ENCODE results near the gene BTF3L4. TPM values are rescaled to one million over a fixed set of nuclear protein-coding genes. Genes with fewer than 3 reads are reported as not detected.
"Not testable (repeated sequence)": the region's sequence is repeated elsewhere in the genome, so short reads cannot be mapped to it uniquely, and the experiment has no call there.

The BTF3L4 gene
- total RNA-seq, 2 donors from 2014 or later, result 24.2 to 29.9 TPM

- Mint-ChIP-seq H3K4me1 (ENCODE audit: low read depth in 2 of 2) (peaks cover 32 to 35% of the 10 kb centered on the region in 2 donors), H3K36me3 (peaks cover 7% of the 10 kb centered on the region), H3K9me3 (no peaks in the 10 kb centered on the region), H3K4me3 (no peak overlapping the region), H3K27ac (no peak overlapping the region), H3K27me3 (no peaks in the 10 kb centered on the region)
- ATAC-seq, result no peak
- DNase-seq (ENCODE audit: low spot score), result no peak
These were observed 4.7 kb downstream of the BTF3L4 start for GRCh38 chr1:52060822-52061221.

GRCh38 chr1:52063192-52063591, 7.1 kb downstream of the BTF3L4 start:
- Mint-ChIP-seq H3K27me3 (no peaks in the 10 kb centered on the region), H3K9me3 (no peaks in the 10 kb centered on the region), H3K4me3 (no peak overlapping the region), H3K36me3 (peaks cover 11% of the 10 kb centered on the region), H3K27ac (no peak overlapping the region), H3K4me1 (ENCODE audit: low read depth in 2 of 2) (peaks cover 13 to 22% of the 10 kb centered on the region in 2 donors)
- DNase-seq (ENCODE audit: low spot score) (no peak), ATAC-seq (no peak)

GRCh38 chr1:52070704-52071103, 14.6 kb downstream of the BTF3L4 start:
- no peak for DNase-seq (ENCODE audit: low spot score)
- Mint-ChIP-seq H3K9me3 (no peaks in the 10 kb centered on the region), H3K4me1 (ENCODE audit: low read depth in 2 of 2) (peaks cover 12 to 17% of the 10 kb centered on the region in 2 donors), H3K27me3 (no peaks in the 10 kb centered on the region), H3K27ac (no peak overlapping the region), H3K36me3 (peaks cover 5% of the 10 kb centered on the region), H3K4me3 (no peak overlapping the region)
- no peak for ATAC-seq

- ATAC-seq (no peak), DNase-seq (ENCODE audit: low spot score) (no peak)
- Mint-ChIP-seq H3K4me3 (no peak overlapping the region), H3K27ac (no peak overlapping the region), H3K36me3 (peaks cover 5% of the 10 kb centered on the region), H3K9me3 (no peaks in the 10 kb centered on the region), H3K27me3 (no peaks in the 10 kb centered on the region), H3K4me1 (ENCODE audit: low read depth in 2 of 2) (peaks cover 12 to 17% of the 10 kb centered on the region in 2 donors)
These were observed 16.2 kb downstream of the BTF3L4 start for GRCh38 chr1:52072291-52072690.

GRCh38 chr1:52077277-52077676, 21.2 kb downstream of the BTF3L4 start:
- H3K27me3 Mint-ChIP-seq; DNase-seq (ENCODE audit: low spot score); H3K9me3 Mint-ChIP-seq; ATAC-seq; H3K27ac Mint-ChIP-seq; H3K4me3 Mint-ChIP-seq; H3K36me3 Mint-ChIP-seq; H3K4me1 Mint-ChIP-seq (ENCODE audit: low read depth in 2 of 2): not testable (repeated sequence)

GRCh38 chr1:52080014-52080415, 23.9 kb downstream of the BTF3L4 start:
- Mint-ChIP-seq H3K9me3 (no peaks in the 10 kb centered on the region), H3K4me3 (no peak overlapping the region), H3K27ac (no peak overlapping the region), H3K27me3 (no peaks in the 10 kb centered on the region), H3K36me3 (no peaks in the 10 kb centered on the region), H3K4me1 (ENCODE audit: low read depth in 2 of 2) (peaks cover 0 to 5% of the 10 kb centered on the region in 2 donors)
- no peak for ATAC-seq
- DNase-seq (ENCODE audit: low spot score), result no peak

- H3K4me3 Mint-ChIP-seq; ATAC-seq; H3K4me1 Mint-ChIP-seq (ENCODE audit: low read depth in 2 of 2); H3K9me3 Mint-ChIP-seq; H3K27ac Mint-ChIP-seq; DNase-seq (ENCODE audit: low spot score); H3K27me3 Mint-ChIP-seq: not testable (repeated sequence)
- H3K36me3 Mint-ChIP-seq, result peaks cover 15% of the 10 kb centered on the region
These were observed 31.8 kb downstream of the BTF3L4 start for GRCh38 chr1:52087892-52088291.

- not testable (repeated sequence) for H3K4me3 Mint-ChIP-seq; DNase-seq (ENCODE audit: low spot score); H3K27me3 Mint-ChIP-seq; H3K36me3 Mint-ChIP-seq; ATAC-seq; H3K27ac Mint-ChIP-seq; H3K4me1 Mint-ChIP-seq (ENCODE audit: low read depth in 2 of 2); H3K9me3 Mint-ChIP-seq
These were observed 38.2 kb downstream of the BTF3L4 start for GRCh38 chr1:52094300-52094699.

GRCh38 chr1:52096216-52096615, 40.1 kb downstream of the BTF3L4 start:
- H3K4me3 Mint-ChIP-seq, result no peak overlapping the region
- H3K9me3 Mint-ChIP-seq, result no peaks in the 10 kb centered on the region
- no peaks in the 10 kb centered on the region for H3K36me3 Mint-ChIP-seq
- no peak for DNase-seq (ENCODE audit: low spot score)
- H3K27me3 Mint-ChIP-seq, result peaks cover 0 to 5% of the 10 kb centered on the region in 2 donors
- no peak for ATAC-seq
- H3K27ac Mint-ChIP-seq, result peak overlapping the region in 1 of 2 donors; percentile 7
- peaks cover 3 to 12% of the 10 kb centered on the region in 2 donors for H3K4me1 Mint-ChIP-seq (ENCODE audit: low read depth in 2 of 2)

- H3K27ac Mint-ChIP-seq, result no peak overlapping the region
- H3K4me1 Mint-ChIP-seq (ENCODE audit: low read depth in 2 of 2), result peaks cover 16 to 25% of the 10 kb centered on the region in 2 donors
- H3K4me3 Mint-ChIP-seq, result no peak overlapping the region
- H3K36me3 Mint-ChIP-seq, result no peaks in the 10 kb centered on the region
- no peaks in the 10 kb centered on the region for H3K9me3 Mint-ChIP-seq
- DNase-seq (ENCODE audit: low spot score) (no peak), ATAC-seq (no peak)
- peaks cover 0 to 5% of the 10 kb centered on the region in 2 donors for H3K27me3 Mint-ChIP-seq
These were observed 42.2 kb downstream of the BTF3L4 start for GRCh38 chr1:52098139-52098871.

GRCh38 chr1:52102336-52103013, 46.4 kb downstream of the BTF3L4 start:
- Mint-ChIP-seq H3K36me3 (no peaks in the 10 kb centered on the region), H3K4me3 (peak overlapping the region; percentile 36), H3K27ac (peak overlapping the region; percentile 6 to 83), H3K9me3 (no peaks in the 10 kb centered on the region), H3K4me1 (ENCODE audit: low read depth in 2 of 2) (peaks cover 18 to 26% of the 10 kb centered on the region in 2 donors), H3K27me3 (peaks cover 0 to 5% of the 10 kb centered on the region in 2 donors)
- ATAC-seq (peak; percentile 86 to 90), DNase-seq (ENCODE audit: low spot score) (no peak)

- Mint-ChIP-seq H3K27me3 (peaks cover 0 to 2% of the 10 kb centered on the region in 2 donors), H3K27ac (no peak overlapping the region), H3K36me3 (no peaks in the 10 kb centered on the region), H3K4me1 (ENCODE audit: low read depth in 2 of 2) (no peaks in the 10 kb centered on the region), H3K9me3 (no peaks in the 10 kb centered on the region), H3K4me3 (no peak overlapping the region)
- no peak for DNase-seq (ENCODE audit: low spot score)
- no peak for ATAC-seq
These were observed 55.4 kb downstream of the BTF3L4 start for GRCh38 chr1:52111492-52111891.

GRCh38 chr1:52112489-52112888, 56.4 kb downstream of the BTF3L4 start:
- ATAC-seq, result no peak
- DNase-seq (ENCODE audit: low spot score), result no peak
- H3K27ac Mint-ChIP-seq, result peak overlapping the region in 1 of 2 donors; percentile 11
- no peak overlapping the region for H3K4me3 Mint-ChIP-seq
- H3K4me1 Mint-ChIP-seq (ENCODE audit: low read depth in 2 of 2), result no peaks in the 10 kb centered on the region
- H3K27me3 Mint-ChIP-seq, result peaks cover 0 to 2% of the 10 kb centered on the region in 2 donors
- H3K9me3 Mint-ChIP-seq, result no peaks in the 10 kb centered on the region
- H3K36me3 Mint-ChIP-seq, result no peaks in the 10 kb centered on the region

- Mint-ChIP-seq H3K9me3 (no peaks in the 10 kb centered on the region), H3K4me1 (ENCODE audit: low read depth in 2 of 2) (no peaks in the 10 kb centered on the region), H3K27ac (no peak overlapping the region), H3K27me3 (peaks cover 8 to 17% of the 10 kb centered on the region in 2 donors), H3K4me3 (no peak overlapping the region), H3K36me3 (no peaks in the 10 kb centered on the region)
- no peak for ATAC-seq
- no peak for DNase-seq (ENCODE audit: low spot score)
These were observed 63.4 kb downstream of the BTF3L4 start for GRCh38 chr1:52119301-52120079.

Measured in natural killer cell treated with Interleukin-12 subunit alpha and Interleukin-12 subunit beta and Interleukin-15 and Interleukin-18, amount 100 ng/mL, for 72 hours (primary cell).